Stimulated activated CD4-positive, alpha-beta T cell treated with anti-CD3 and anti-CD28 coated beads, Interleukin-15, amount 100 ng/mL, for 1 hour (primary cell): ENCODE measurements around the gene PSMC3.

Experiments
- DNase-seq, 2 donors: peaks; one replicate each; pipeline ENCODE4 v3.0.0-alpha.2; 2020; ENCODE audit warnings: low read depth in 1 of 2, low spot score in 1 of 2

Gene PSMC3

GRCh38 chr11:47376525-47377371 is 49.5 kb downstream of the PSMC3 start:
- no peak for DNase-seq

GRCh38 chr11:47376107-47376524 is 50.1 kb downstream of the PSMC3 start:
- DNase-seq, result no peak

- DNase-seq, result no peak
These were observed 50.6 kb downstream of the PSMC3 start for GRCh38 chr11:47375546-47376085.

- no peak for DNase-seq
These were observed 51.2 kb downstream of the PSMC3 start for GRCh38 chr11:47375020-47375419.

- DNase-seq, result no peak
These were observed 51.6 kb downstream of the PSMC3 start for GRCh38 chr11:47374720-47375019.

GRCh38 chr11:47373876-47374719 is 52.1 kb downstream of the PSMC3 start:
- peak; percentile 72 to 80 for DNase-seq

GRCh38 chr11:47372422-47372821 is 53.8 kb downstream of the PSMC3 start:
- DNase-seq, result no peak

- no peak for DNase-seq
These were observed 56.6 kb downstream of the PSMC3 start for GRCh38 chr11:47369676-47370075.
